ENCODE data around the gene MOSMO. TPM values are rescaled to one million over a fixed set of nuclear protein-coding genes. Genes with fewer than 3 reads are reported as not detected.

Gene MOSMO
- total and polyA plus RNA-seq, 2 of the 13 experiments (the other 11 are each of a cell fraction or from before 2014, with no cell fraction given) = 26.7 to 32.6 TPM

DNA sequence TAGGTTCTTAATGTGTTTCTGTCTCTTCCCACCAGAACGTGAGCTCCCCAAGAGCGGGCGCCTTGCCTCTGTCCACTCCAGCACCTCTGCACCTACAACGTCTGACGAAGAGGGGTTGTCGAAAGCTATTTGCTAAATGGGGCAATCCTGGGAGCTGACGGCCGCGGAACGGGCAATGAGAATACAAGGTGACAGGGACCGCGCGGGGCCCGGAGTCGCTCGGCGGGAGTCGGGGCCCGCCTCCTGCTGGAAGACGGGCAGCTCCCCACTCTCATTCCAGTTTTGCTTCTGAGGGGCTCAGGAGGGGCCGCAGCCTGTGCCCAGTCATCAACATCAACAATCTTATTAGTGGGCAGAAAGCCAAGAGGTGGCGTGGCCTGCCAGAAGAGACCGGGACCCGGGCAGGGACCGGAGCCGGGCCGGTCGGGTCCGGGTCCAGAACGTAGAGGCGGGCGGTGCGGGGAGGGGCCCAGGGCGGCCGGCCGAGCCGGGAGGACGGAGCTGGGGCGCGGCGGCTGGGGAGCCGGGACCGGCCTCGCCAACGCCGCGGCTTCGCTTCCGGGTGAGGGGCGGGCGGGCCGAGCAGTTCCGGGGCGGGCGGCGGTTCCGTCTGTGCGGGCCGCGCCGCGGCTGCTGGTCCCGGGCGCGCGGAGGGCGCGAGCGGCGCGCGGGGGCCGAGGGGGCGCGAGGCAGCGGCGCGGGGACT is at the start of gene MOSMO (continued):
- TF ChIP-seq ZNF574 (CRISPR knock-in tag; IDR thresholded peaks at IDR 0.05) = peak; percentile 84
- TF ChIP-seq NFKB2 (CRISPR knock-in tag; IDR thresholded peaks at IDR 0.05; ENCODE audit: borderline replicate concordance) = peak; percentile 86

GRCh38 chr16:21959050-21959449 is 48.9 kb upstream of the MOSMO start:
- Histone ChIP-seq H4K20me1 (ENCODE audit: insufficient read depth, low read length) (peaks cover 7% of the 10 kb centered on the region), H3K4me2 (ENCODE audit: low read depth, low read length) (no peak overlapping the region), H3K4me3 (replicated peaks in 1 of 3; ENCODE audit: insufficient read depth in 1 of 3, low read depth in 2 of 3, low read length in 3 of 3) (no peak overlapping the region), H3K27me3 (ENCODE audit: control insufficient read depth in 1 of 2, insufficient read depth in 2 of 2, low read length in 2 of 2) (no peaks in the 10 kb centered on the region; a peak in 1 of 5 replicates), H3K79me2 (ENCODE audit: insufficient read depth, low read length) (peaks cover 32% of the 10 kb centered on the region), H3K4me1 (ENCODE audit: insufficient read depth, low read length) (peaks cover 23% of the 10 kb centered on the region), H2AFZ (ENCODE audit: low read length) (no peak overlapping the region), H3K36me3 (replicated peaks in 1 of 2; ENCODE audit: control insufficient read depth in 1 of 2, insufficient read depth in 2 of 2, low read length in 2 of 2) (peaks cover 42 to 78% of the 10 kb centered on the region in 2 experiments), H3K9ac (ENCODE audit: insufficient read depth, low read depth, low read length) (no peak overlapping the region), H3K27ac (ENCODE audit: extremely low read length, insufficient read depth, low read length) (no peak overlapping the region), H3K9me3 (ENCODE audit: low read length) (no peaks in the 10 kb centered on the region)
- 94% methylated on average over 3 of the region's 3 CpGs for WGBS (ENCODE audit: low lambda C conversion rate)
- BruUV-seq (replicated peaks) = no TSS peak
- no peak for TF ChIP-seq KAT7 (CRISPR knock-in tag; IDR thresholded peaks at IDR 0.05; ENCODE audit: borderline replicate concordance)
- peak; percentile 70 for TF ChIP-seq RBFOX2 (IDR thresholded peaks at IDR 0.05; ENCODE audit: low read depth, low read length)
- TF ChIP-seq ZNF556 (CRISPR knock-in tag; IDR thresholded peaks at IDR 0.05; ENCODE audit: borderline replicate concordance) = no peak
- TF ChIP-seq POLR2AphosphoS5 (IDR thresholded peaks at IDR 0.05; ENCODE audit: low read depth, low read length) = 0 out of 2 replicates have a peak, but pooled peaks have one; percentile 2
- no peak for FAIRE-seq
- CTCF ChIA-PET (ENCODE audit: low intra/inter-chr PET ratio, low total read pairs) = no interaction called here
- in situ Hi-C loops (cut with HindIII; ENCODE audit: extremely low pct_ligation_motif_present, low pct_unique_long_range_greater_than_20kb) = no loop called here
- POLR2A ChIA-PET = interaction anchor here (1.2 kb wide), 1 partner anchor 32 kb away, joined by 3 read pairs; no protein-coding TSS in a partner anchor
- ATAC-seq = no peak
- intact Hi-C loops (cut with micrococcal nuclease; ENCODE audit: unreplicated experiment) = no loop called here
- DNase-seq (ENCODE audit: low spot score) = no peak

All from HepG2 (cell line).